ENCODE data around the gene PTPN3. TPM values are rescaled to one million over a fixed set of nuclear protein-coding genes. Genes with fewer than 3 reads are reported as not detected.

The PTPN3 gene
- total RNA-seq, 1 experiment from 2014 or later = not detected

GRCh38 chr9:109499631-109500410 is 1.7 kb upstream of the PTPN3 start:
- no peak overlapping the region for H3K27ac ChIP-seq (ENCODE audit: low read length)
- no peaks in the 10 kb centered on the region for H3K9me2 ChIP-seq (replicated peaks; ENCODE audit: insufficient read depth, low read length)
- H3K4me1 ChIP-seq (ENCODE audit: low read length) = peaks cover 4% of the 10 kb centered on the region
- H3K27me3 ChIP-seq (ENCODE audit: low read length) = no peaks in the 10 kb centered on the region
- no peak overlapping the region for H2AFZ ChIP-seq (ENCODE audit: low read length)
- no peak overlapping the region for H3K4me3 ChIP-seq (ENCODE audit: low read length)
- no peak overlapping the region for H3K4me2 ChIP-seq (ENCODE audit: low read depth, low read length, poor library complexity, severe bottlenecking)
- no peaks in the 10 kb centered on the region for H3K9me3 ChIP-seq (ENCODE audit: low read length)
- DNase-seq = no peak
- no peak overlapping the region for H3K9ac ChIP-seq (ENCODE audit: low read length)
- no peaks in the 10 kb centered on the region for H3K79me2 ChIP-seq (ENCODE audit: low read length)
- H4K20me1 ChIP-seq (ENCODE audit: insufficient read depth, low read depth, low read length) = no peaks in the 10 kb centered on the region
- H3K36me3 ChIP-seq (ENCODE audit: insufficient read depth, low read length) = no peaks in the 10 kb centered on the region

- Histone ChIP-seq H4K20me1 (ENCODE audit: insufficient read depth, low read depth, low read length) (no peaks in the 10 kb centered on the region), H3K27me3 (ENCODE audit: low read length) (no peaks in the 10 kb centered on the region), H3K9ac (ENCODE audit: low read length) (no peak overlapping the region), H3K27ac (ENCODE audit: low read length) (no peak overlapping the region), H3K9me2 (replicated peaks; ENCODE audit: insufficient read depth, low read length) (no peaks in the 10 kb centered on the region), H3K79me2 (ENCODE audit: low read length) (no peaks in the 10 kb centered on the region), H3K4me3 (ENCODE audit: low read length) (no peak overlapping the region), H3K4me2 (ENCODE audit: low read depth, low read length, poor library complexity, severe bottlenecking) (no peak overlapping the region), H2AFZ (ENCODE audit: low read length) (no peak overlapping the region), H3K36me3 (ENCODE audit: insufficient read depth, low read length) (no peaks in the 10 kb centered on the region), H3K4me1 (ENCODE audit: low read length) (peaks cover 4% of the 10 kb centered on the region), H3K9me3 (ENCODE audit: low read length) (no peaks in the 10 kb centered on the region)
- DNase-seq = no peak
Observed at GRCh38 chr9:109499093-109499630, 1.1 kb upstream of the PTPN3 start.

GRCh38 chr9:109497226-109498153 is 617 bp downstream of the PTPN3 start:
- no peak overlapping the region for H3K4me3 ChIP-seq (ENCODE audit: low read length)
- no peak overlapping the region for H3K4me2 ChIP-seq (ENCODE audit: low read depth, low read length, poor library complexity, severe bottlenecking)
- no peak overlapping the region for H2AFZ ChIP-seq (ENCODE audit: low read length)
- H3K9me3 ChIP-seq (ENCODE audit: low read length) = no peaks in the 10 kb centered on the region
- no peaks in the 10 kb centered on the region for H3K79me2 ChIP-seq (ENCODE audit: low read length)
- H4K20me1 ChIP-seq (ENCODE audit: insufficient read depth, low read depth, low read length) = no peaks in the 10 kb centered on the region
- H3K4me1 ChIP-seq (ENCODE audit: low read length) = peaks cover 4% of the 10 kb centered on the region
- no peaks in the 10 kb centered on the region for H3K36me3 ChIP-seq (ENCODE audit: insufficient read depth, low read length)
- H3K9ac ChIP-seq (ENCODE audit: low read length) = no peak overlapping the region
- H3K27me3 ChIP-seq (ENCODE audit: low read length) = no peaks in the 10 kb centered on the region
- no peaks in the 10 kb centered on the region for H3K9me2 ChIP-seq (replicated peaks; ENCODE audit: insufficient read depth, low read length)
- no peak overlapping the region for H3K27ac ChIP-seq (ENCODE audit: low read length)
- DNase-seq = no peak

- no peaks in the 10 kb centered on the region for H3K9me2 ChIP-seq (replicated peaks; ENCODE audit: insufficient read depth, low read length)
- H3K27ac ChIP-seq (ENCODE audit: low read length) = no peak overlapping the region
- no peaks in the 10 kb centered on the region for H4K20me1 ChIP-seq (ENCODE audit: insufficient read depth, low read depth, low read length)
- H3K4me1 ChIP-seq (ENCODE audit: low read length) = peaks cover 4% of the 10 kb centered on the region
- H3K79me2 ChIP-seq (ENCODE audit: low read length) = no peaks in the 10 kb centered on the region
- H3K36me3 ChIP-seq (ENCODE audit: insufficient read depth, low read length) = no peaks in the 10 kb centered on the region
- no peak for DNase-seq
- H3K4me3 ChIP-seq (ENCODE audit: low read length) = no peak overlapping the region
- H3K9ac ChIP-seq (ENCODE audit: low read length) = no peak overlapping the region
- no peaks in the 10 kb centered on the region for H3K27me3 ChIP-seq (ENCODE audit: low read length)
- no peaks in the 10 kb centered on the region for H3K9me3 ChIP-seq (ENCODE audit: low read length)
- H3K4me2 ChIP-seq (ENCODE audit: low read depth, low read length, poor library complexity, severe bottlenecking) = no peak overlapping the region
- no peak overlapping the region for H2AFZ ChIP-seq (ENCODE audit: low read length)
Observed at GRCh38 chr9:109496841-109497225, 1.3 kb downstream of the PTPN3 start.

- no peak overlapping the region for H2AFZ ChIP-seq (ENCODE audit: low read length)
- H3K4me2 ChIP-seq (ENCODE audit: low read depth, low read length, poor library complexity, severe bottlenecking) = no peak overlapping the region
- H3K36me3 ChIP-seq (ENCODE audit: insufficient read depth, low read length) = no peaks in the 10 kb centered on the region
- no peaks in the 10 kb centered on the region for H3K27me3 ChIP-seq (ENCODE audit: low read length)
- peaks cover 4% of the 10 kb centered on the region for H3K4me1 ChIP-seq (ENCODE audit: low read length)
- H3K9me3 ChIP-seq (ENCODE audit: low read length) = no peaks in the 10 kb centered on the region
- H3K9me2 ChIP-seq (replicated peaks; ENCODE audit: insufficient read depth, low read length) = no peaks in the 10 kb centered on the region
- no peaks in the 10 kb centered on the region for H3K79me2 ChIP-seq (ENCODE audit: low read length)
- no peaks in the 10 kb centered on the region for H4K20me1 ChIP-seq (ENCODE audit: insufficient read depth, low read depth, low read length)
- no peak for DNase-seq
- H3K27ac ChIP-seq (ENCODE audit: low read length) = no peak overlapping the region
- H3K4me3 ChIP-seq (ENCODE audit: low read length) = no peak overlapping the region
- H3K9ac ChIP-seq (ENCODE audit: low read length) = no peak overlapping the region
Observed at GRCh38 chr9:109496218-109496617, 1.9 kb downstream of the PTPN3 start.

GRCh38 chr9:109493648-109494047 is 4.5 kb downstream of the PTPN3 start:
- H3K79me2 ChIP-seq (ENCODE audit: low read length) = no peaks in the 10 kb centered on the region
- H3K4me1 ChIP-seq (ENCODE audit: low read length) = peaks cover 4% of the 10 kb centered on the region
- no peaks in the 10 kb centered on the region for H4K20me1 ChIP-seq (ENCODE audit: insufficient read depth, low read depth, low read length)
- no peak overlapping the region for H2AFZ ChIP-seq (ENCODE audit: low read length)
- H3K9me2 ChIP-seq (replicated peaks; ENCODE audit: insufficient read depth, low read length) = no peaks in the 10 kb centered on the region
- no peak for DNase-seq
- no peak overlapping the region for H3K27ac ChIP-seq (ENCODE audit: low read length)
- no peaks in the 10 kb centered on the region for H3K9me3 ChIP-seq (ENCODE audit: low read length)
- H3K9ac ChIP-seq (ENCODE audit: low read length) = no peak overlapping the region
- no peak overlapping the region for H3K4me3 ChIP-seq (ENCODE audit: low read length)
- H3K4me2 ChIP-seq (ENCODE audit: low read depth, low read length, poor library complexity, severe bottlenecking) = no peak overlapping the region
- H3K36me3 ChIP-seq (ENCODE audit: insufficient read depth, low read length) = no peaks in the 10 kb centered on the region
- no peaks in the 10 kb centered on the region for H3K27me3 ChIP-seq (ENCODE audit: low read length)

- no peak overlapping the region for H3K4me2 ChIP-seq (ENCODE audit: low read depth, low read length, poor library complexity, severe bottlenecking)
- no peaks in the 10 kb centered on the region for H4K20me1 ChIP-seq (ENCODE audit: insufficient read depth, low read depth, low read length)
- H3K27me3 ChIP-seq (ENCODE audit: low read length) = no peaks in the 10 kb centered on the region
- H3K36me3 ChIP-seq (ENCODE audit: insufficient read depth, low read length) = no peaks in the 10 kb centered on the region
- no peak overlapping the region for H2AFZ ChIP-seq (ENCODE audit: low read length)
- H3K4me1 ChIP-seq (ENCODE audit: low read length) = peaks cover 4% of the 10 kb centered on the region
- H3K4me3 ChIP-seq (ENCODE audit: low read length) = no peak overlapping the region
- H3K27ac ChIP-seq (ENCODE audit: low read length) = no peak overlapping the region
- no peaks in the 10 kb centered on the region for H3K9me3 ChIP-seq (ENCODE audit: low read length)
- no peak overlapping the region for H3K9ac ChIP-seq (ENCODE audit: low read length)
- H3K9me2 ChIP-seq (replicated peaks; ENCODE audit: insufficient read depth, low read length) = no peaks in the 10 kb centered on the region
- no peaks in the 10 kb centered on the region for H3K79me2 ChIP-seq (ENCODE audit: low read length)
- no peak for DNase-seq
Observed at GRCh38 chr9:109491590-109491989, 6.5 kb downstream of the PTPN3 start.
